Skeletal muscle tissue (tissue), 4 donors: ENCODE data around the gene PRR20E. TPM values are rescaled to one million over a fixed set of nuclear protein-coding genes. Genes with fewer than 3 reads are reported as not detected.
"Not testable (repeated sequence)": the region's sequence is repeated elsewhere in the genome, so short reads cannot be mapped to it uniquely, and the experiment has no call there.

Source experiments
- H3K27ac ChIP-seq: one replicate; pipeline ENCODE4 v1.7.0; 2013; ENCODE audit warnings: mild to moderate bottlenecking, low read depth, low read length, inconsistent platforms
- H3K27me3 ChIP-seq, 3 donors: one replicate each; pipeline ENCODE4 v1.7.0; 2013; ENCODE audit warnings: low read length in 3 of 3; ENCODE audit not compliant: control insufficient read depth in 3 of 3, insufficient read depth in 3 of 3
- H3K36me3 ChIP-seq, 3 donors: one replicate each; pipeline ENCODE4 v1.7.0; 2013; ENCODE audit warnings: low read length in 3 of 3; ENCODE audit not compliant: control insufficient read depth in 3 of 3, insufficient read depth in 3 of 3
- H3K4me1 ChIP-seq, 3 donors: one replicate each; pipeline ENCODE4 v1.7.0; 2013; ENCODE audit warnings: low read length in 3 of 3, mild to moderate bottlenecking in 3 of 3; ENCODE audit not compliant: control insufficient read depth in 3 of 3, insufficient read depth in 3 of 3
- H3K4me3 ChIP-seq, 3 donors: one replicate each; pipeline ENCODE4 v1.7.0; 2013; ENCODE audit warnings: low read length in 3 of 3
- H3K9ac ChIP-seq, 3 donors: one replicate each; pipeline ENCODE4 v1.7.0; 2013; ENCODE audit warnings: low read length in 3 of 3, mild to moderate bottlenecking in 3 of 3, moderate library complexity in 2 of 3, low read depth in 1 of 3
- H3K9me3 ChIP-seq, 3 donors: one replicate each; pipeline ENCODE4 v1.7.0; 2013; ENCODE audit warnings: low read length in 3 of 3; ENCODE audit not compliant: control insufficient read depth in 3 of 3
- total RNA-seq: library from RNA; depleted of rRNA; stranded (reverse); fragments of >200 nt; gene quantifications from one replicate; pipeline ENCODE4 v1.2.3, GENCODE V29; 2014
- donor health status: Osteomylitis.

PRR20E gene
- not detected for total RNA-seq

DNA sequence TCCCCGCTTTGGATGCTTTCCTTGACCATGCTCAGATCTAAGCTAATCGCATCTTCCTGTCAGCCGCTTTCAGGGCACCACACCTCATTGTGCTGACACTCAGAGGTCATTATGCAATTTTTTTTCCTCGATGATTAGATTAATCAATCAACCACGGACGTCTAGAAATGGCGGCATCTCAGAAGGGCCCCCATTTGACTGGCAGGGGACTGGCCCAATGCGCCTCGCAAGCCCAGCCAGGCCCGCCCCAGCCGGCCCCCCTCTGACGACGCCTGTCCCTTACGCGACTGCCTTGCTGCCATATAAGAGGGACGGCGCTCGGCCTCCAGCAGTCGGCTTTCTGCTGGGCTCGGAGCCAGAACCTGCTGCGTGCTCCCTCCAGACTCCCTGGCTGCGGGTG is at the start of gene PRR20E:
Gene PRR20E (plus strand): TSS at position 301 of the 400 bp plus-strand sequence. CDS start 387 bp downstream, outside the sequence.
- H3K27ac ChIP-seq, H3K9ac ChIP-seq, H3K36me3 ChIP-seq, H3K27me3 ChIP-seq, H3K9me3 ChIP-seq, H3K4me3 ChIP-seq, H3K4me1 ChIP-seq: not testable (repeated sequence)

DNA sequence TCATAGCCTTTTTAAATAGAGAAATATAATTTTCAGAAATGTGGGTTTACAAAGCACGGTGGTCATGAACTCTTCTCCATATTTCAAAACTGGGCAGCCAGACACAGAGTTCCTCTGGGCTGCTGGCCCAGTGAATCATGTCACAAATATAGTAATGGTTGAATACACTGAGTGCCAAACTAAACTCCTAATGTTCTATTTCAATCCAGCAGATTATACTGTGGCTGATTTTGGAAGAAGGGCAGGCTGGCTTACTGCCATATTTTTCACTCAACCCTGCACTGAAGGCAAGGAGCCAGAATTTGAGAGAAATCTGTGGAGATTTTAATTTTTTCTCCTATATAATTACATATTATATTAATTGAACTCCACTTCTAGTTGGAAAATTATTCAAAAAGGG is 43.3 kb upstream of the PRR20E start:
- Histone ChIP-seq H3K9me3 (no peaks in the 10 kb centered on the region), H3K27ac (peak overlapping the region; percentile 64), H3K4me1 (peaks cover 0 to 6% (median 0%) of the 10 kb centered on the region in 3 donors), H3K9ac (no peak overlapping the region), H3K4me3 (no peak overlapping the region), H3K36me3 (no peaks in the 10 kb centered on the region), H3K27me3 (no peaks in the 10 kb centered on the region)

DNA sequence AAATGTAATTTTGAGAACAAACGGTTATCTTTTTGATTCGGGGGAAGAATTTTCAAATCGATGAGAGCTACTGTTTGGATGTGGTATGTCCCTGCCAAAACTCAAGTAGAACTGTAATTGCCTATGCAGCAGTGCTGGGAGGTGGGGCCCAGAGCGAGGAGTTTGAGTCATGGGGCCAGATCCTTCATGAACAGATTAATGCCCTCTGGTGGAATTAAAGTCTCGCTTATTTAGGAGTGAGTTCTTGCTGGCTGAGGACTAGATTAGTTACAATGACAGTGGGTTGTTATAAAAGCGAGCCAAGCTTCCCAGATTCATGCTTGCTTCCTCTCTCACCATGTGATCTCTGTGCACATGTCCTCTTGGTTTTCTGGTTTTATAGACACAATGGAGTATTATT is 38.1 kb upstream of the PRR20E start:
- no peak overlapping the region for H3K9ac ChIP-seq
- no peak overlapping the region for H3K4me3 ChIP-seq
- H3K4me1 ChIP-seq: no peaks in the 10 kb centered on the region
- H3K27me3 ChIP-seq: no peaks in the 10 kb centered on the region
- H3K36me3 ChIP-seq: no peaks in the 10 kb centered on the region
- no peaks in the 10 kb centered on the region for H3K9me3 ChIP-seq
- no peak overlapping the region for H3K27ac ChIP-seq

DNA sequence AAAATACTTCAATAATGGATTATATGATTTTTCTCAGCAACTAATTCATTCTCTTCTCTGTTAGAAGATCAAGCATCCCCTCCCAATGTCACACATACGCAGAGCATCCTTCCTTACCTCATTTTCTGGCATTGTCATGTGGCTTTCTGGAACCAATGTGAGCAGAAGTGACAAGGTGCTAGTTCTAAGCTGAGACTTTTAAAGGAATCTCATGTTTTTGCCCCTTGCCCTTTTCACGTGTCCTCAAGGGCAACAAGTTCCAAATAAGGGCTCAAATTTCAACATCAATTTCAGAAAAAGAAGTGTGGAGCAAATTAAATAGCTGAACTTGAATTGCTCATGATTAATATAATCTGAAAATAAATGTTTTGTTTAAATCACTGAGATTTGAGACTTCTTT is 30.9 kb upstream of the PRR20E start:
- Histone ChIP-seq H3K9me3 (no peaks in the 10 kb centered on the region), H3K4me1 (no peaks in the 10 kb centered on the region), H3K36me3 (no peaks in the 10 kb centered on the region), H3K27ac (no peak overlapping the region), H3K4me3 (no peak overlapping the region), H3K9ac (no peak overlapping the region), H3K27me3 (no peaks in the 10 kb centered on the region)

DNA sequence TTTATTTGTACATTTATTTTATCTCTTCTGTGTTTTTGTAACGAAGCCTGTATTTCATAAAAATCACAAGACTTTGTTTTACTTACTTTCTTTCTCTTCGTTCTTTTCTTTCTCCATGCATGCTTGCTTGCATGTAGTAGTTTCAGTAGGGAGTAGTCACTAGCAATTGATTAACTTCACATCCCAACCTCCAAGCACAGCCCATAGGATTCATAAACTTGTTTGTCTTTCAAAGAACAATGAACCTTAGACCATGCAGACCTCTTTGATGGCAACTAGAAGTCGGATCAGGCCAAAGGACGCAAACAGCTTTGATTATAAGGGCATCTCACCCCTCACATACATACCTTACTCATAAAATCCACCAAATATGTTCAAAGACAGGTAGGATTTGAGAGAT is 29.4 kb upstream of the PRR20E start:
- Histone ChIP-seq H3K4me3 (no peak overlapping the region), H3K9me3 (no peaks in the 10 kb centered on the region), H3K9ac (no peak overlapping the region), H3K27me3 (no peaks in the 10 kb centered on the region), H3K4me1 (no peaks in the 10 kb centered on the region), H3K27ac (no peak overlapping the region), H3K36me3 (no peaks in the 10 kb centered on the region)

DNA sequence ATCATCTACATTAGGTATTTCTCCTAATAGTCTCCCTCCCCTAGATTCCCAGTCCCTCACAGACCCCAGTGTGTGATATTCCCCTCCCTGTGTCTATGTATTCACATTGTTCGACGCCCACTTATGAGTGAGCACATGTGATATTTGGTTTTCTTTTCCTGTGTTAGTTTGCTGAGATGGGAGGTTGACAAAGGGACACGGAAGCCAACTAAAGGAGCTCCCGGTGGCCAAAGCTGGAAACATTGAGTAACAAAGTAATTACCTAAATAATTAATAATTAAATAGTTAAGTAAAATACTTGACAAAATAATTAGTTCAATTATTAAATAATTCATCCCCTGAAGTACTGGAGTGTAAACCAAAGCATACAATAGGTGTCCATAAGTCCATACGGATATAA is 28.0 kb upstream of the PRR20E start:
- H3K27ac ChIP-seq: no peak overlapping the region
- H3K27me3 ChIP-seq: no peaks in the 10 kb centered on the region
- H3K4me1 ChIP-seq: no peaks in the 10 kb centered on the region
- no peaks in the 10 kb centered on the region for H3K36me3 ChIP-seq
- no peak overlapping the region for H3K4me3 ChIP-seq
- no peak overlapping the region for H3K9ac ChIP-seq
- H3K9me3 ChIP-seq: no peaks in the 10 kb centered on the region

DNA sequence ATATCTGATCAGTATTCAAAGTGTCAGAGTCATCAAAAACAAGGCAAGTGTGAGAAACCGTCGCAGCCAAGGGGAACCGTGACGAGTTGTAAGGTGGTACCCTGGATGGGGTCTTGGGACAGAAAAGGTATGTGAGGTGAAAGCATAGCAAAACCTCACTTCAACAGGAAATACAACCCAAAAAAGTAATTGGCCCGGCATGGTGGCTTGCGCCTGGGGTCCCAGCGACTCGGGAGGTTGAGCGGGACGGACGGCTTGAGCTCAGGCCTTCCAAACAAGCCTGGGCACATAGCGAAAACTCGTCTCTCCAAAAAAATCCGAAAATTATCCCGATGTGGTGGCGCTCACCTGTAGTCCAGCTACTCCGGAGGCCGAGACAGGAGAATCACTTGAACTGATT is 27.2 kb upstream of the PRR20E start:
- H3K27me3 ChIP-seq, H3K9ac ChIP-seq, H3K4me1 ChIP-seq, H3K4me3 ChIP-seq, H3K36me3 ChIP-seq, H3K27ac ChIP-seq, H3K9me3 ChIP-seq: not testable (repeated sequence)

DNA sequence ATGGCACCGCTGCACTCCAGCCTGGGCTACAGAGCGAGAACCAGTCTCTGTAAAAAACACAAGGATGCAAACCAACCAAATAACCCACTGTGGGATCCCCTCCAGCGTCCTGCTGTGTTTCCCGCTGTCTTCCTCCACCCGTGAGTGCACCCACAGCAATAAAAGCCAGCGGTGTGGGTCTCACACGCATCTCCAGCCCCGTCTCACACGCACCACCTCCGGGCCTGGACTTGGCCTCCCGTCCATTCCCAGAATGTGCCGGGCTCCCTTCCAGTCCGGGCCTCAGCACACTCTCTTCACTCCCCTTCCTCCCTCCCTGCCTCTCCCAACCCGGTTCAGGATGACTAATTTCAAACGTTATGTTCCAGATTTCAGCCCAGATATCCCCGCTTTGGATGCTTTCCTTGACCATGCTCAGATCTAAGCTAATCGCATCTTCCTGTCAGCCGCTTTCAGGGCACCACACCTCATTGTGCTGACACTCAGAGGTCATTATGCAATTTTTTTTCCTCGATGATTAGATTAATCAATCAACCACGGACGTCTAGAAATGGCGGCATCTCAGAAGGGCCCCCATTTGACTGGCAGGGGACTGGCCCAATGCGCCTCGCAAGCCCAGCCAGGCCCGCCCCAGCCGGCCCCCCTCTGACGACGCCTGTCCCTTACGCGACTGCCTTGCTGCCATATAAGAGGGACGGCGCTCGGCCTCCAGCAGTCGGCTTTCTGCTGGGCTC is 26.6 kb upstream of the PRR20E start, which contains the start of gene PRR20A:
Gene PRR20A (plus strand): TSS at position 684 of the 734 bp plus-strand sequence. CDS start 387 bp downstream, outside the sequence.
- H3K27ac ChIP-seq, H3K27me3 ChIP-seq, H3K4me1 ChIP-seq, H3K9ac ChIP-seq, H3K36me3 ChIP-seq, H3K4me3 ChIP-seq, H3K9me3 ChIP-seq: not testable (repeated sequence)

DNA sequence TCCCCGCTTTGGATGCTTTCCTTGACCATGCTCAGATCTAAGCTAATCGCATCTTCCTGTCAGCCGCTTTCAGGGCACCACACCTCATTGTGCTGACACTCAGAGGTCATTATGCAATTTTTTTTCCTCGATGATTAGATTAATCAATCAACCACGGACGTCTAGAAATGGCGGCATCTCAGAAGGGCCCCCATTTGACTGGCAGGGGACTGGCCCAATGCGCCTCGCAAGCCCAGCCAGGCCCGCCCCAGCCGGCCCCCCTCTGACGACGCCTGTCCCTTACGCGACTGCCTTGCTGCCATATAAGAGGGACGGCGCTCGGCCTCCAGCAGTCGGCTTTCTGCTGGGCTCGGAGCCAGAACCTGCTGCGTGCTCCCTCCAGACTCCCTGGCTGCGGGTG is 19.8 kb upstream of the PRR20E start, which contains the start of gene PRR20B:
Gene PRR20B (plus strand): TSS at position 301 of the 400 bp plus-strand sequence. CDS start 387 bp downstream, outside the sequence.
- not testable (repeated sequence) for H3K27me3 ChIP-seq, H3K4me3 ChIP-seq, H3K4me1 ChIP-seq, H3K36me3 ChIP-seq, H3K9me3 ChIP-seq, H3K27ac ChIP-seq, H3K9ac ChIP-seq

DNA sequence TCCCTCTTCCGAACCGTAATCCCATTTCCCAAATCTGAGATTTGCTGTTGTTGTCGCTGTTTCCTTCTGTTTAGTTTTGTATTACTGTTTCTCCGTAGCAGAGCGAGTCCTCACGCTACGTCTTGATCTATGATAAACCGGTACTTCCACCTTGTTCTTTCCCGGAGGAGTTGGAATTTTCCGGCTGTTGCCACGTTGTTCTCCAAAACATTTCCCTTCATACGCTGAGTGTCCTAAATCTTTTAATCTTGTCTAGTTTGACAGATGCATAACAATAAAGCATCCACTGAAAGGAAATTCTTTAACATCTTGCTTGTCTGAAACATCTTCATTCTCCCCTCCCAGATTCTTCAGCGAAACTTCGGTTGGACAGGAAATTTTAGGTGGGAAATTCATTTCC is 18.9 kb upstream of the PRR20E start:
- H3K36me3 ChIP-seq, H3K27me3 ChIP-seq, H3K9ac ChIP-seq, H3K27ac ChIP-seq, H3K4me1 ChIP-seq, H3K9me3 ChIP-seq, H3K4me3 ChIP-seq: not testable (repeated sequence)
